ENCODE results near the gene VPS4A. TPM values are rescaled to one million over a fixed set of nuclear protein-coding genes. Genes with fewer than 3 reads are reported as not detected.
"Not testable (repeated sequence)": the region's sequence is repeated elsewhere in the genome, so short reads cannot be mapped to it uniquely, and the experiment has no call there.

VPS4A gene
- total RNA-seq, result 25.2 TPM

GRCh38 chr16:69310653-69311532, at the start of gene VPS4A:
Gene VPS4A, plus strand, starts transcription at chr16:69311350. Its CDS starts 162 bp downstream, at chr16:69311512.
- peak; percentile 98 for DNase-seq

- DNase-seq, result no peak
Observed at GRCh38 chr16:69266334-69267063, 44.7 kb upstream of the VPS4A start.

- no peak for DNase-seq
Observed at GRCh38 chr16:69267633-69268032, 43.5 kb upstream of the VPS4A start.

GRCh38 chr16:69270395-69270794, 40.8 kb upstream of the VPS4A start:
- no peak for DNase-seq

GRCh38 chr16:69270831-69271230, 40.3 kb upstream of the VPS4A start:
- no peak for DNase-seq

- no peak for DNase-seq
Observed at GRCh38 chr16:69273009-69273408, 38.1 kb upstream of the VPS4A start.

- no peak for DNase-seq
Observed at GRCh38 chr16:69274699-69275235, 36.4 kb upstream of the VPS4A start.

- DNase-seq, result peak; percentile 88
Observed at GRCh38 chr16:69276148-69277115, 34.7 kb upstream of the VPS4A start.

GRCh38 chr16:69277413-69277812, 33.7 kb upstream of the VPS4A start:
- no peak for DNase-seq

GRCh38 chr16:69283851-69284250, 27.3 kb upstream of the VPS4A start:
- DNase-seq, result no peak

- no peak for DNase-seq
Observed at GRCh38 chr16:69285240-69285639, 25.9 kb upstream of the VPS4A start.

- peak; percentile 91 for DNase-seq
Observed at GRCh38 chr16:69286941-69287713, 24.0 kb upstream of the VPS4A start.

- DNase-seq, result not testable (repeated sequence)
Observed at GRCh38 chr16:69291657-69292056, 19.5 kb upstream of the VPS4A start.

- no peak for DNase-seq
Observed at GRCh38 chr16:69293401-69293800, 17.7 kb upstream of the VPS4A start.

GRCh38 chr16:69294051-69294450, 17.1 kb upstream of the VPS4A start:
- DNase-seq, result no peak

GRCh38 chr16:69296771-69297170, 14.4 kb upstream of the VPS4A start:
- DNase-seq, result not testable (repeated sequence)

GRCh38 chr16:69298261-69298660, 12.9 kb upstream of the VPS4A start:
- DNase-seq, result no peak

GRCh38 chr16:69301187-69301586, 10.0 kb upstream of the VPS4A start:
- DNase-seq, result no peak

GRCh38 chr16:69301861-69302260, 9.3 kb upstream of the VPS4A start:
- DNase-seq, result no peak

GRCh38 chr16:69302301-69302700, 8.8 kb upstream of the VPS4A start:
- DNase-seq, result no peak

GRCh38 chr16:69306031-69306430, 5.1 kb upstream of the VPS4A start:
- no peak for DNase-seq
